AG04450 (cell line): ENCODE data around the gene RTN1. TPM values are rescaled to one million over a fixed set of nuclear protein-coding genes. Genes with fewer than 3 reads are reported as not detected.

Experiments used
- CTCF ChIA-PET: fragments of 300-600, 350-600 bp; formaldehyde crosslinking; extraction: SDS; loops from one replicate; lab custom pipeline; 2022; ENCODE audit warnings: antibody characterized with exemption, inconsistent platforms; lab: Charles Lee
- POLR2A ChIA-PET: fragments of 350-600 bp; formaldehyde crosslinking; extraction: SDS; loops from one replicate; lab custom pipeline; 2021; ENCODE audit warnings: antibody characterized with exemption, inconsistent platforms; lab: Yijun Ruan, JAX
- DNase-seq: peaks from one replicate; pipeline ENCODE4 v3.0.0-alpha.2; 2011; ENCODE audit warnings: low read depth, low spot score
- H3K27ac ChIP-seq: one replicate; pipeline ENCODE4 v1.5.1; 2012; ENCODE audit warnings: low read depth, low read length, control low read depth
- H3K27me3 ChIP-seq: one replicate; pipeline ENCODE4 v1.6.0; 2012; ENCODE audit warnings: low read length; ENCODE audit not compliant: control insufficient read depth, insufficient read depth
- H3K4me3 ChIP-seq: 2 replicates; pipeline ENCODE4 v1.5.1; 2011; ENCODE audit warnings: mild to moderate bottlenecking, low read depth, low read length, control low read depth
- H3K9me3 ChIP-seq: 2 replicates; pipeline ENCODE4 v1.5.1; 2012; ENCODE audit warnings: low read length; ENCODE audit not compliant: control insufficient read depth, insufficient read depth
- CTCF ChIP-seq: IDR thresholded peaks from 2 replicates; pipeline ENCODE4 v1.5.1; 2011; ENCODE audit warnings: low read depth, low read length, control low read depth, inconsistent platforms
- polyA plus RNA-seq: library from polyadenylated mRNA; depleted of rRNA; stranded (reverse); fragments of >200 nt; gene quantifications from 2 replicates; pipeline ENCODE4 v1.2.3, GENCODE V29; 2011

The RTN1 gene
- polyA plus RNA-seq, 1 experiment: 0.98 TPM

GRCh38 chr14:59769586-59769985, 101.0 kb downstream of the RTN1 start:
- Histone ChIP-seq H3K27ac (no peak overlapping the region), H3K9me3 (no peaks in the 10 kb centered on the region), H3K27me3 (no peaks in the 10 kb centered on the region), H3K4me3 (no peak overlapping the region)
- POLR2A ChIA-PET: no interaction called here
- DNase-seq: no peak
- CTCF ChIA-PET: no interaction called here
- no peak for TF ChIP-seq CTCF

GRCh38 chr14:59768855-59769375, 101.7 kb downstream of the RTN1 start:
- Histone ChIP-seq H3K27ac (no peak overlapping the region), H3K27me3 (no peaks in the 10 kb centered on the region), H3K4me3 (no peak overlapping the region), H3K9me3 (no peaks in the 10 kb centered on the region)
- TF ChIP-seq CTCF: no peak
- DNase-seq: no peak
- ChIA-PET POLR2A (no interaction called here), CTCF (no interaction called here)

- no peak for TF ChIP-seq CTCF
- no peak for DNase-seq
- ChIA-PET CTCF (no interaction called here), POLR2A (no interaction called here)
- Histone ChIP-seq H3K27me3 (no peaks in the 10 kb centered on the region), H3K9me3 (no peaks in the 10 kb centered on the region), H3K27ac (no peak overlapping the region), H3K4me3 (no peak overlapping the region)
Observed at GRCh38 chr14:59761851-59762250, 108.7 kb downstream of the RTN1 start.

- DNase-seq: no peak
- TF ChIP-seq CTCF: no peak
- H3K4me3 ChIP-seq: no peak overlapping the region
- POLR2A ChIA-PET: no interaction called here
- CTCF ChIA-PET: no interaction called here
- H3K27me3 ChIP-seq: no peaks in the 10 kb centered on the region
- no peaks in the 10 kb centered on the region for H3K9me3 ChIP-seq
- no peak overlapping the region for H3K27ac ChIP-seq
Observed at GRCh38 chr14:59755409-59756135, 115.0 kb downstream of the RTN1 start.

- no peak for DNase-seq
- ChIA-PET CTCF (no interaction called here), POLR2A (no interaction called here)
- no peaks in the 10 kb centered on the region for H3K27me3 ChIP-seq
- no peak overlapping the region for H3K4me3 ChIP-seq
- H3K9me3 ChIP-seq: no peaks in the 10 kb centered on the region
- no peak overlapping the region for H3K27ac ChIP-seq
- TF ChIP-seq CTCF: no peak
Observed at GRCh38 chr14:59754256-59754655, 116.3 kb downstream of the RTN1 start.
